ENCODE measurements around the gene HJV.

The HJV gene

GRCh38 chr1:146022403-146023127 is 1.0 kb upstream of the HJV start:
- in situ Hi-C loops (cut with HindIII; ENCODE audit: low sequenced_read_pairs): no loop called here

GRCh38 chr1:146021050-146021445 is 487 bp downstream of the HJV start:
- in situ Hi-C loops (cut with HindIII; ENCODE audit: low sequenced_read_pairs): no loop called here

GRCh38 chr1:146020058-146021049 is 1.2 kb downstream of the HJV start:
- in situ Hi-C loops (cut with HindIII; ENCODE audit: low sequenced_read_pairs): no loop called here

- in situ Hi-C loops (cut with HindIII; ENCODE audit: low sequenced_read_pairs): no loop called here
Measured at GRCh38 chr1:146019231-146020057, 2.1 kb downstream of the HJV start.

GRCh38 chr1:146016891-146017290 is 4.6 kb downstream of the HJV start:
- in situ Hi-C loops (cut with HindIII; ENCODE audit: low sequenced_read_pairs): no loop called here

GRCh38 chr1:146013559-146013922 is 8.0 kb downstream of the HJV start:
- in situ Hi-C loops (cut with HindIII; ENCODE audit: low sequenced_read_pairs): no loop called here

GRCh38 chr1:146012703-146013558 is 8.6 kb downstream of the HJV start:
- in situ Hi-C loops (cut with HindIII; ENCODE audit: low sequenced_read_pairs): no loop called here

GRCh38 chr1:146010126-146010738 is 11.3 kb downstream of the HJV start:
- in situ Hi-C loops (cut with HindIII; ENCODE audit: low sequenced_read_pairs): no loop called here

GRCh38 chr1:146007489-146008133 is 13.9 kb downstream of the HJV start:
- in situ Hi-C loops (cut with HindIII; ENCODE audit: low sequenced_read_pairs): loop anchor here (5.0 kb wide), 3 partner anchors 45 to 160 kb away; partner anchors contain the start of genes ANKRD34A, NUDT17, PEX11B and POLR3GL

GRCh38 chr1:146001709-146002108 is 19.8 kb downstream of the HJV start:
- in situ Hi-C loops (cut with HindIII; ENCODE audit: low sequenced_read_pairs): no loop called here

DNA sequence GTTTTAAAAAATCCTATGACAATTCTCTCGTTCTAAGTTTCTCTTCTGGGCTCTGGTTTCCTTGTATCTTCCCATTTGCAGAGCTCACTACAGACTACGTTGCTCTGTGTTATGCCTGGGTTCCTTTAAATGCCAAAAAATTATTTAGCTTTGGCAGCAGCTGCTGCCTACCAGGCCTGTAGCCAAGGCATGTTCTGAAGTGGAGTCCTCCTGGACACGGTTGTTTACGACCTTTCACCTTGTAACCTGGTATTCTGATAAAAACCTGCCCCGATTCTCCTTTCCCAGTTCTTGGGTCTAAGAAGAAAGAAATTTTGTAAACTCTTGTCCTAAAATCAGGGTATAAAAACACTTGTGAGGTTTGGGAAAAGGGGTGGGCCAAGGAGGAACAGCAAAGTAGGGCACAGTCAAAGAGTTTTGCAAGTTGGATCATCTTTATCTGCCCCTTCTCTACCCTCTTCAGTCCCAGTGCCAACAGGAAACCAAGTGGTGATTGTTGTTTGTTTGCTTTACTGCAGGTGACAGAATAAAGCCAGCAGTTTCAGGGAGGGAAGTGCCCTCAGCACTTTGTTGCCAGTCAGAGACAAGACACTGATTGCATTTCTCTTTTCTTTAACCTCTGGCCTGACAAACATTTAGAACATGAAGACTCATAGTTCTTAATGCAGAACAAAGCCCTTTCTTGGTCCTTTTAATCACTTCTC is 22.1 kb downstream of the HJV start:
- in situ Hi-C loops (cut with HindIII; ENCODE audit: low sequenced_read_pairs): no loop called here

GRCh38 chr1:145997718-145998023 is 23.9 kb downstream of the HJV start:
- in situ Hi-C loops (cut with HindIII; ENCODE audit: low sequenced_read_pairs): no loop called here

DNA sequence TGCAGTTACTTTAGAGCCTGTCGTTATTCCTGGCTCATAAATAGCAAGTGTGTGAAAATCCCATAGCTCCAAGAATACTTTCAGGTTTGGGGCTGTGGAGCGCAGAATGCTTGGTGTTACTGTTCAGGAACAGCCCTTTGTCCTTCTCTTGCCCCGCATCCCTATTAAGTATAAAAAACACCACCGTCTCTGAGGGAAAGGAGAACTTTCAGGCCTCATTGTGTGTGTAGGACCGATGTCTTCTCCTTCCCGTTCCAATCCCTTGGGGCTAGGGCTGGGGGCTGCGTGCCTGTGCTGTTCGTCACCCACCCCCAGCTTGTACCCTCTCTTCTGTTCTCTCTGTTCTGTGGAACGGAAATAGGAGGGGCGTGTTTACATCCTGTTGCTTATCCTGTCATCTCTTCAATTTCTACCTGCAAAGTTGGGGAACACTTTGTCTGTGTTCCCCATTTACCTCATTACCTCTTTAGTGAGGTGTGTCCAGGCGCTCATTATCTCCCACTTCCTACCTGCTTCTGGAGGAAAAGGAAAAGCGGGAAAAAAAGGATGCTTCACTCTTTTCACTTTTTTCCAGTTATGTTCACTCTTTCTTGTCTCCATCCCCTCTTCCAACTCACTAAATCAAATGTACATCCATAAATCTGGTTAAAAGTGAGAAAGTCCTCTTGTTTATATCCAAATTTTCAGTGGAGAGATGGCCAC is 24.4 kb downstream of the HJV start:
- in situ Hi-C loops (cut with HindIII; ENCODE audit: low sequenced_read_pairs): no loop called here

DNA sequence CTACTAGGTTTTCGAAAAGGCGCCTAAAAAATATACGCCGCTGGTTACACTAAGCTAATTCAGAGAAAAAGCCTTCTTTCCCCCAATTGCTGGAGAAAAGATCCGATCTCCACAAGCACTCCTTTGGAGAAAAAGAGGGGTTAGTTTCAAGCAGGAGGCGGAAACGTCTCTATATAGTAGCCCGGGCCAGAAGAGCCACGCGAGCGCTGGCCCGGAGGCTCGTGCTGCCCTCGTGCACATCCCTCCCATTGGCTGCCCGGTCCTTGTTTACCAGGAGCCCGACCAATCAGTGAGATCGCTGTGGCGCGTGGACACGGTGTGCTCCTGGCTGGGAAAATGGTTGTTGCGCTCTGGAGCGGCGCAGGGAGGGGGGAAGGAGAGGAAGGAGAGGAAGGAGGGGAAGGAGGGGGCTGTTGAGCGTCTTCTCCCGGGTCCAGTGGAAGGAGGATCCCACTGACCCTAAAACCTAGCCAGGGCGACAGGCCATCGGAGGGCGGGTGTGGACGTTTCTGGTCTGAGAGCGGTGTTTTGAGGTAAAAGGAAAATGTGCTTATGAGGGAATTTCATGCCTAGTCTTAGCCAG is 25.0 kb downstream of the HJV start, which contains the start of gene TXNIP:
Gene TXNIP (minus strand): TSS at position 147 of the 583 bp plus-strand sequence. CDS start 313 bp downstream, outside the sequence.
- in situ Hi-C loops (cut with HindIII; ENCODE audit: low sequenced_read_pairs): no loop called here

DNA sequence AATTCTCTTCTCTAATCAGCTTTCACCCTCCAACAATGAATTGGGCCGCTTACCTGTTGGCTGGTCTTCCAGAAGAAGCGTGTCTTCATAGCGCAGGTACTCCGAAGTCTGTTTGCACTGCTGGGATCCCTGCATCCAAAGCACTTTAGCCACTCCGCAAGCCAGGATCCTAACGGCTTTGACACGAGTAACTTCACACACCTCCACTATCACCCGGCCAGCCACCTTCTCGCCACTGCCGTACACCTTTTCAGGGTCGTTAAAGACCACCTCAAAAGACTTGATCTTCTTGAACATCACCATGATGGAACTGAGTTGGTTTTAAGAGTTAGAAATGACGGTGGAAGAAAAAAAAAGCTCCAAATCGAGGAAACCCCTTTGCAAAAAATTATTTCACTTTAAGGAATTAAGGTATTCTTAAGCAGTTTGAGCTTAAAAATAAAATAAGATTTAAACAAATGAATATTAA is 25.5 kb downstream of the HJV start:
- in situ Hi-C loops (cut with HindIII; ENCODE audit: low sequenced_read_pairs): no loop called here

GRCh38 chr1:145995148-145995881 is 26.2 kb downstream of the HJV start:
- in situ Hi-C loops (cut with HindIII; ENCODE audit: low sequenced_read_pairs): no loop called here
